CD14-positive monocyte (primary cell): Measurements from ENCODE around the gene FLT1. TPM values are rescaled to one million over a fixed set of nuclear protein-coding genes. Genes with fewer than 3 reads are reported as not detected.

Experiments used
- DNase-seq, 3 donors: peaks; one replicate each; pipeline ENCODE4 v3.0.0-alpha.2; 2011 to 2022
- H2AFZ ChIP-seq: 2 replicates; pipeline ENCODE4 v1.6.0; 2012; ENCODE audit warnings: mild to moderate bottlenecking, low read depth, low read length, inconsistent platforms; ENCODE audit not compliant: insufficient read depth, poor library complexity, severe bottlenecking
- H3K27ac ChIP-seq, 2 donors: 1 replicate in 1 of 2; 2 replicates in 1 of 2; pipeline ENCODE4 v1.5.1; 2012 to 2013; ENCODE audit warnings: low read length in 2 of 2, control low read depth in 1 of 2, inconsistent platforms in 1 of 2, low read depth in 1 of 2, mild to moderate bottlenecking in 1 of 2
- H3K27me3 ChIP-seq, 2 donors: one replicate each; pipeline versions ENCODE4 v1.6.0 to v1.6.1; 2011 to 2013; ENCODE audit warnings: low read length in 2 of 2; ENCODE audit not compliant: control insufficient read depth in 2 of 2, insufficient read depth in 2 of 2
- H3K36me3 ChIP-seq, 2 donors: replicated peaks in 1 of 2; 1 replicate in 1 of 2; 2 replicates in 1 of 2; pipeline versions ENCODE4 v1.5.1 to v1.6.1; 2012 to 2013; ENCODE audit warnings: low read length in 2 of 2, control low read depth in 1 of 2, inconsistent platforms in 1 of 2, mild to moderate bottlenecking in 1 of 2; ENCODE audit not compliant: insufficient read depth in 2 of 2, control insufficient read depth in 1 of 2
- H3K4me1 ChIP-seq, 2 donors: 1 replicate in 1 of 2; 2 replicates in 1 of 2; pipeline versions ENCODE4 v1.5.1 to v1.6.1; 2012 to 2013; ENCODE audit warnings: low read length in 2 of 2, control low read depth in 1 of 2, inconsistent platforms in 1 of 2, mild to moderate bottlenecking in 1 of 2, moderate library complexity in 1 of 2; ENCODE audit not compliant: insufficient read depth in 2 of 2, control insufficient read depth in 1 of 2
- H3K4me2 ChIP-seq: replicated peaks from 2 replicates; pipeline ENCODE3; 2012; ENCODE audit warnings: low read length, moderate library complexity, mild to moderate bottlenecking; ENCODE audit not compliant: poor library complexity, severe bottlenecking; ENCODE audit errors: extremely low read depth
- H3K4me3 ChIP-seq, 3 experiments: fragments of 200-600 bp in 1 of 3; sonication (generic) in 1 of 3; replicated peaks in 1 of 3; 1 replicate in 2 of 3; 2 replicates in 1 of 3; pipeline ENCODE4 v1.5.1; 2011 to 2013; ENCODE audit warnings: low read length in 3 of 3, mild to moderate bottlenecking in 3 of 3, control low read depth in 2 of 3, low read depth in 2 of 3, inconsistent platforms in 1 of 3, moderate library complexity in 1 of 3
- H3K79me2 ChIP-seq: 2 replicates; pipeline ENCODE4 v1.6.0; 2012; ENCODE audit warnings: mild to moderate bottlenecking, control low read depth, inconsistent platforms, low read length, moderate library complexity; ENCODE audit not compliant: insufficient read depth
- H3K9ac ChIP-seq: 2 replicates; pipeline ENCODE4 v1.6.0; 2017; ENCODE audit warnings: low read length, mild to moderate bottlenecking; ENCODE audit not compliant: insufficient read depth, poor library complexity, severe bottlenecking
- H3K9me3 ChIP-seq, 2 donors: replicated peaks in 1 of 2; 1 replicate in 1 of 2; 2 replicates in 1 of 2; pipeline versions ENCODE4 v1.5.1 to v1.6.1; 2012 to 2013; ENCODE audit warnings: low read length in 2 of 2, control low read depth in 1 of 2; ENCODE audit not compliant: control insufficient read depth in 1 of 2, insufficient read depth in 1 of 2
- H4K20me1 ChIP-seq: 2 replicates; pipeline ENCODE4 v1.6.0; 2012; ENCODE audit warnings: mild to moderate bottlenecking, low read length, control low read depth, moderate library complexity; ENCODE audit not compliant: insufficient read depth
- H3K27ac Mint-ChIP-seq, 7 donors: one replicate each; pipeline ENCODE4 v1.8.0; 2020; ENCODE audit warnings: mild to moderate bottlenecking in 7 of 7, mixed read lengths in 7 of 7, moderate library complexity in 6 of 7, inconsistent platforms in 2 of 7
- H3K27me3 Mint-ChIP-seq, 3 donors: one replicate each; pipeline ENCODE4 v1.8.0; 2021 to 2022; ENCODE audit warnings: low read depth in 3 of 3, mild to moderate bottlenecking in 3 of 3, mixed read lengths in 3 of 3, moderate library complexity in 3 of 3, inconsistent platforms in 1 of 3
- H3K36me3 Mint-ChIP-seq, 2 donors: one replicate each; pipeline ENCODE4 v1.8.0; 2020; ENCODE audit warnings: mixed read lengths in 2 of 2, inconsistent platforms in 1 of 2, mild to moderate bottlenecking in 1 of 2
- H3K4me1 Mint-ChIP-seq: one replicate; pipeline ENCODE4 v1.8.0; 2020; ENCODE audit warnings: mild to moderate bottlenecking, mixed read lengths
- H3K4me3 Mint-ChIP-seq, 2 donors: one replicate each; pipeline ENCODE4 v1.8.0; 2020; ENCODE audit warnings: mild to moderate bottlenecking in 2 of 2, mixed read lengths in 2 of 2, moderate library complexity in 1 of 2
- H3K9me3 Mint-ChIP-seq, 7 donors: one replicate each; pipeline ENCODE4 v1.8.0; 2020 to 2022; ENCODE audit warnings: mixed read lengths in 7 of 7, mild to moderate bottlenecking in 6 of 7, moderate library complexity in 6 of 7, inconsistent platforms in 2 of 7
- WGBS: methylation state at CpG from one replicate; pipeline ENCODE4 v1.1.5; 2013; ENCODE audit warnings: missing lambda C conversion rate; ENCODE audit not compliant: insufficient coverage; 5-methylcytosine and 5-hydroxymethylcytosine counted together
- intact Hi-C, 2 donors: fragments of 100-400 bp; cut with micrococcal nuclease; formaldehyde crosslinking; loops; one replicate each; pipeline versions ENCODE4 v1.15.0 to v1.15.1; 2023
- polyA plus RNA-seq, 3 donors: library from polyadenylated mRNA; depleted of rRNA in 1 of 3; unstranded in 2 of 3; stranded (reverse) in 1 of 3; fragments of 300-500 nt in 2 of 3; fragments of >200 nt in 1 of 3; fragmentation: Illumina TruSeq in 2 of 3; gene quantifications; 1 replicate in 2 of 3; 2 replicates in 1 of 3; pipeline ENCODE4 v1.2.3, GENCODE V29; 2012 to 2021
- TF ChIP-seq, protein P1 (sequence below): fragments of 200-600 bp; IDR thresholded peaks from one replicate; pipeline ENCODE4 v1.8.0; 2022; ENCODE audit warnings: antibody characterized with exemption, mild to moderate bottlenecking

FLT1 gene
- polyA plus RNA-seq, 3 donors, result 0.28 TPM; not detected in 2

DNA sequence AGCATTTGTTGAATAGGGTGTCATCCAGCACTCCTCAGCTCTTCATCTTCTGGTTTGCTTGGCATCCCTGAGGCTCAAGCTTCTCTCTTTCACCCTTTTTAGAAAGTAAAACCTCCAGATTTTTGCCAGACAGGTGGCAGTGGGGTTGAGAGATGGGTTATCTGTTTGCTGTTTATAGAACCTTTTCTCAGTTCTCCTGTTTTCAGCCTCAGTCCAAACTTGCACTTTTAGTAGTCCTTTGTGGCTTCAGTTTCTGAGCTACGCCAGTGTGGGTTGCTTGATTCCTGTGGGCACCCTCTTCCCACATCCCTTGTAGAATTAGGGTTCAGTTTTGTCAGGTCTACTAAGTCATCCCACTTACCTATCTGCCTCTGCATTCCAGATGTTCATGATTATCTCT, 208.7 kb downstream of the FLT1 start:
- no peaks in the 10 kb centered on the region for H3K27me3 ChIP-seq
- H3K4me3 ChIP-seq, result no peak overlapping the region
- no peaks in the 10 kb centered on the region for H3K4me1 Mint-ChIP-seq
- WGBS, result no CpG with 5 or more reads among the region's 1 CpG
- H3K79me2 ChIP-seq, result no peaks in the 10 kb centered on the region
- H3K27ac ChIP-seq, result no peak overlapping the region
- no peaks in the 10 kb centered on the region for H3K9me3 ChIP-seq
- H3K4me2 ChIP-seq, result no peak overlapping the region
- H2AFZ ChIP-seq, result no peak overlapping the region
- H3K4me1 ChIP-seq, result no peaks in the 10 kb centered on the region
- TF ChIP-seq, protein P1, sequence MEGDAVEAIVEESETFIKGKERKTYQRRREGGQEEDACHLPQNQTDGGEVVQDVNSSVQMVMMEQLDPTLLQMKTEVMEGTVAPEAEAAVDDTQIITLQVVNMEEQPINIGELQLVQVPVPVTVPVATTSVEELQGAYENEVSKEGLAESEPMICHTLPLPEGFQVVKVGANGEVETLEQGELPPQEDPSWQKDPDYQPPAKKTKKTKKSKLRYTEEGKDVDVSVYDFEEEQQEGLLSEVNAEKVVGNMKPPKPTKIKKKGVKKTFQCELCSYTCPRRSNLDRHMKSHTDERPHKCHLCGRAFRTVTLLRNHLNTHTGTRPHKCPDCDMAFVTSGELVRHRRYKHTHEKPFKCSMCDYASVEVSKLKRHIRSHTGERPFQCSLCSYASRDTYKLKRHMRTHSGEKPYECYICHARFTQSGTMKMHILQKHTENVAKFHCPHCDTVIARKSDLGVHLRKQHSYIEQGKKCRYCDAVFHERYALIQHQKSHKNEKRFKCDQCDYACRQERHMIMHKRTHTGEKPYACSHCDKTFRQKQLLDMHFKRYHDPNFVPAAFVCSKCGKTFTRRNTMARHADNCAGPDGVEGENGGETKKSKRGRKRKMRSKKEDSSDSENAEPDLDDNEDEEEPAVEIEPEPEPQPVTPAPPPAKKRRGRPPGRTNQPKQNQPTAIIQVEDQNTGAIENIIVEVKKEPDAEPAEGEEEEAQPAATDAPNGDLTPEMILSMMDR, result no peak
- no peak overlapping the region for H3K27ac Mint-ChIP-seq
- H3K9me3 Mint-ChIP-seq, result peaks cover 0 to 6% (median 0%) of the 10 kb centered on the region in 7 donors
- peaks cover 81 to 99% of the 10 kb centered on the region in 2 donors for H3K36me3 ChIP-seq
- H3K9ac ChIP-seq, result no peak overlapping the region
- peaks cover 9% of the 10 kb centered on the region for H4K20me1 ChIP-seq
- H3K36me3 Mint-ChIP-seq, result peaks cover 74 to 91% of the 10 kb centered on the region in 2 donors
- peaks cover 0 to 1% (median 0%) of the 10 kb centered on the region in 3 donors for H3K27me3 Mint-ChIP-seq
- intact Hi-C loops, result no loop called here
- H3K4me3 Mint-ChIP-seq, result no peak overlapping the region
- DNase-seq, result no peak

DNA sequence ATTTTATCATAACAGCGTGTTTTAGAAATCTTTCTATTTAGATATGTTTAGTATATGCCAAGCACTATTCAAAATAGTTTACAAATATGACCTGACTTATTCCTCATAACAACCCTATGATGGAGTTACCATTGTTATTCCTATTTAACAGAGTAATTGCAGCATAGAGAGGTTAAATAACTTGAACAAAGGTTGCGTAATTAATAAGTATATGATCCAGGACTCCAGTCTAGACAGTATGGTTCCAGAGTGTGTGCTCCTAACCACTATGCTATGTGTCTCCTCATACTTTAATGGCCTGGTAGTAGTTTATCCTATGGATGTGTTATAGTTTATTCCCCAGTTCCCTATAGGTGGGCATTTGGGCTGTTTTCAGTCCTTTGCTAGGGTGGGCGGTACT, 211.3 kb downstream of the FLT1 start:
- Histone ChIP-seq H3K9ac (no peak overlapping the region), H3K27ac (no peak overlapping the region), H3K36me3 (peaks cover 89 to 99% of the 10 kb centered on the region in 2 donors), H4K20me1 (peaks cover 9% of the 10 kb centered on the region), H3K4me1 (no peaks in the 10 kb centered on the region), H3K79me2 (no peaks in the 10 kb centered on the region), H3K4me3 (no peak overlapping the region), H3K9me3 (no peaks in the 10 kb centered on the region), H3K27me3 (no peaks in the 10 kb centered on the region), H3K4me2 (no peak overlapping the region), H2AFZ (no peak overlapping the region)
- Mint-ChIP-seq H3K4me3 (no peak overlapping the region), H3K27me3 (no peaks in the 10 kb centered on the region), H3K27ac (no peak overlapping the region), H3K9me3 (peaks cover 0 to 6% (median 0%) of the 10 kb centered on the region in 7 donors), H3K36me3 (peaks cover 69 to 91% of the 10 kb centered on the region in 2 donors), H3K4me1 (no peaks in the 10 kb centered on the region)
- intact Hi-C loops, result no loop called here
- TF ChIP-seq, protein P1, result no peak
- WGBS, result no CpG with 5 or more reads among the region's 3 CpGs
- DNase-seq, result no peak
